Transverse colon (tissue), 4 donors: Measurements from ENCODE around the gene TSPOAP1. TPM values are rescaled to one million over a fixed set of nuclear protein-coding genes. Genes with fewer than 3 reads are reported as not detected.

Experiments used
- DNase-seq: peaks from one replicate; pipeline ENCODE4 v3.0.0-alpha.2; 2019
- H3K27ac ChIP-seq, 4 donors: fragments of 200-600 bp; sonication (generic); 2 replicates each; pipeline ENCODE4 v1.5.1; 2016 to 2018; ENCODE audit warnings: inconsistent platforms in 4 of 4
- H3K27me3 ChIP-seq: fragments of 200-600 bp; sonication (generic); 2 replicates; pipeline ENCODE4 v1.5.1; 2017; ENCODE audit warnings: inconsistent platforms
- H3K36me3 ChIP-seq, 4 donors: fragments of 200-600 bp; sonication (generic); 2 replicates each; pipeline ENCODE4 v1.5.1; 2017 to 2019; ENCODE audit warnings: inconsistent platforms in 4 of 4
- H3K4me1 ChIP-seq, 4 donors: fragments of 200-600 bp; sonication (generic); 2 replicates each; pipeline ENCODE4 v1.5.1; 2017 to 2020; ENCODE audit warnings: inconsistent platforms in 4 of 4
- H3K4me3 ChIP-seq, 4 donors: fragments of 200-600 bp; sonication (generic); 1 replicate in 1 of 4; 2 replicates in 3 of 4; pipeline versions ENCODE4 v1.5.1 to v1.6.1; 2017 to 2019; ENCODE audit warnings: inconsistent platforms in 4 of 4
- H3K9me3 ChIP-seq, 2 donors: fragments of 200-600 bp; sonication (generic); 2 replicates each; pipeline ENCODE4 v1.5.1; 2017 to 2019; ENCODE audit warnings: inconsistent platforms in 2 of 2
- CTCF ChIP-seq, 5 experiments: fragments of 200-600 bp in 3 of 5; fragments of 450-650 bp in 2 of 5; sonication (generic) in 3 of 5; IDR thresholded peaks; 1 replicate in 2 of 5; 2 replicates in 3 of 5; pipeline ENCODE4 v1.5.1; 2016 to 2017; ENCODE audit warnings: antibody characterized with exemption in 5 of 5, inconsistent platforms in 3 of 5, mild to moderate bottlenecking in 2 of 5, moderate library complexity in 1 of 5
- EP300 ChIP-seq: sonication (generic); formaldehyde crosslinking; IDR thresholded peaks from one replicate; pipeline ENCODE4 v1.6.1; 2017; ENCODE audit warnings: antibody characterized with exemption, low read depth
- POLR2A ChIP-seq: fragments of 450-650 bp; IDR thresholded peaks from one replicate; pipeline ENCODE4 v1.6.1; 2016; ENCODE audit warnings: antibody characterized with exemption, mild to moderate bottlenecking, moderate library complexity
- POLR2AphosphoS5 ChIP-seq, 3 donors: sonication (generic); formaldehyde crosslinking; IDR thresholded peaks; one replicate each; pipeline ENCODE4 v1.6.1; 2016; ENCODE audit warnings: antibody characterized with exemption in 3 of 3
- WGBS, 2 donors: methylation state at CpG; one replicate each; pipeline ENCODE4 v1.1.5; 2018; ENCODE audit warnings: low coverage in 1 of 2; 5-methylcytosine and 5-hydroxymethylcytosine counted together
- in situ Hi-C, 4 donors: fragments of 200-750 bp; cut with MboI; loops; one replicate each; pipeline versions ENCODE4 v1.15.0 to v1.15.1; 2017; ENCODE audit warnings: low sequenced_read_pairs in 3 of 4, low pct_ligation_motif_present in 1 of 4, low pct_unique_long_range_greater_than_20kb in 1 of 4
- intact Hi-C: fragments of 100-400 bp; cut with DNase I; formaldehyde crosslinking; loops from one replicate; pipeline ENCODE4 v1.15.1; 2023; ENCODE audit warnings: low total_unique reads
- total RNA-seq, 4 donors: library from RNA; depleted of rRNA; stranded (reverse); fragments of >200 nt; gene quantifications; one replicate each; pipeline ENCODE4 v1.1.0, GENCODE V29; 2016

TSPOAP1 gene
- total RNA-seq, 4 donors from 2014 or later, result 4.4 to 21.7 (median 9.4) TPM

GRCh38 chr17:58358408-58359172, 30.0 kb upstream of the TSPOAP1 start:
- Histone ChIP-seq H3K4me1 (peaks cover 0 to 5% (median 3%) of the 10 kb centered on the region in 4 donors), H3K4me3 (no peak overlapping the region), H3K27me3 (no peaks in the 10 kb centered on the region), H3K9me3 (no peaks in the 10 kb centered on the region), H3K27ac (no peak overlapping the region), H3K36me3 (no peaks in the 10 kb centered on the region)
- in situ Hi-C loops, result loop anchor here in 1 of 4 donors (10.0 kb wide), 1 partner anchor 56 kb away; the partner anchor contains the start of gene RNF43
- intact Hi-C loops, result no loop called here
- 80 to 88% methylated on average over 1 to 16 of the region's 16 CpGs for WGBS, 2 donors
- DNase-seq, result no peak
- no peak for TF ChIP-seq POLR2AphosphoS5 (IDR thresholded peaks at IDR 0.05)
- no peak for TF ChIP-seq CTCF (IDR thresholded peaks at IDR 0.05)
- no peak for TF ChIP-seq EP300
- no peak for TF ChIP-seq POLR2A

GRCh38 chr17:58357312-58358297, 29.0 kb upstream of the TSPOAP1 start:
- peaks cover 6 to 14% (median 11%) of the 10 kb centered on the region in 4 donors for H3K4me1 ChIP-seq
- H3K27ac ChIP-seq, result no peak overlapping the region
- no peaks in the 10 kb centered on the region for H3K36me3 ChIP-seq
- in situ Hi-C loops, result loop anchor here in 1 of 4 donors (10.0 kb wide), 1 partner anchor 57 kb away; the partner anchor contains the start of gene RNF43
- no peak overlapping the region for H3K4me3 ChIP-seq
- no peaks in the 10 kb centered on the region for H3K27me3 ChIP-seq
- DNase-seq, result no peak
- WGBS, 2 donors, result 70 to 85% methylated on average over 2 to 22 of the region's 22 CpGs
- no peak for TF ChIP-seq POLR2AphosphoS5 (IDR thresholded peaks at IDR 0.05)
- TF ChIP-seq POLR2A, result no peak
- TF ChIP-seq CTCF (IDR thresholded peaks at IDR 0.05), result no peak
- no peak for TF ChIP-seq EP300
- intact Hi-C loops, result no loop called here
- no peaks in the 10 kb centered on the region for H3K9me3 ChIP-seq

GRCh38 chr17:58356231-58356630, 27.6 kb upstream of the TSPOAP1 start:
- in situ Hi-C loops (loop anchor here in 1 of 4 donors (10.0 kb wide), 1 partner anchor 59 kb away; the partner anchor contains the start of gene RNF43), intact Hi-C loops (no loop called here)
- Histone ChIP-seq H3K27me3 (no peaks in the 10 kb centered on the region), H3K9me3 (no peaks in the 10 kb centered on the region), H3K4me1 (peaks cover 9 to 18% (median 15%) of the 10 kb centered on the region in 4 donors), H3K4me3 (no peak overlapping the region), H3K36me3 (no peaks in the 10 kb centered on the region), H3K27ac (no peak overlapping the region)
- DNase-seq, result no peak
- 76% methylated on average over 1 of the region's 1 CpG; no CpG with 5 or more reads in 1 of the 2 donors for WGBS, 2 donors
- TF ChIP-seq CTCF (IDR thresholded peaks at IDR 0.05), result no peak
- no peak for TF ChIP-seq POLR2A
- TF ChIP-seq EP300, result no peak
- no peak for TF ChIP-seq POLR2AphosphoS5 (IDR thresholded peaks at IDR 0.05)
